ENCODE results near the gene GNL3L.

Gene GNL3L

GRCh38 chrX:54529552-54530356, at the start of gene GNL3L (continued):
- TF ChIP-seq PATZ1 (tag by site-specific recombination; IDR thresholded peaks at IDR 0.05): no peak; the same call in 1 of the 2 replicates
- no peak for TF ChIP-seq ZNF621 (tag by site-specific recombination; IDR thresholded peaks at IDR 0.05)
- TF ChIP-seq IKZF3 (tag by site-specific recombination; IDR thresholded peaks at IDR 0.05): peak; percentile 59
- no peak for TF ChIP-seq ZNF548 (tag by site-specific recombination; IDR thresholded peaks at IDR 0.05)
- TF ChIP-seq ZNF302 (tag by site-specific recombination; IDR thresholded peaks at IDR 0.05; ENCODE audit: low read depth): no peak
- no peak for TF ChIP-seq ZNF138 (tag by site-specific recombination; IDR thresholded peaks at IDR 0.05; ENCODE audit: borderline replicate concordance)
- no peak for TF ChIP-seq ZNF140 (tag by site-specific recombination; IDR thresholded peaks at IDR 0.05)
- no peak for TF ChIP-seq ZNF624 (tag by site-specific recombination; IDR thresholded peaks at IDR 0.05)
- TF ChIP-seq ZNF202 (tag by site-specific recombination; IDR thresholded peaks at IDR 0.05; ENCODE audit: borderline replicate concordance): no peak
- TF ChIP-seq ZNF792 (tag by site-specific recombination; IDR thresholded peaks at IDR 0.05): no peak
- TF ChIP-seq ZEB2 (tag by site-specific recombination; IDR thresholded peaks at IDR 0.05): peak; percentile 43; the same call in 1 of the 2 replicates
- TF ChIP-seq ZNF677 (tag by site-specific recombination; IDR thresholded peaks at IDR 0.05): no peak
- peak; percentile 12; the same call in 1 of the 2 replicates for TF ChIP-seq ZBTB17 (tag by site-specific recombination; IDR thresholded peaks at IDR 0.05)
- 0 out of 2 replicates have a peak, but pooled peaks have one; percentile 37 for TF ChIP-seq ZNF561 (tag by site-specific recombination; IDR thresholded peaks at IDR 0.05; ENCODE audit: borderline replicate concordance)
- TF ChIP-seq YY2 (tag by site-specific recombination; IDR thresholded peaks at IDR 0.05): peak; percentile 84
- no peak for TF ChIP-seq ZNF37A (tag by site-specific recombination; IDR thresholded peaks at IDR 0.05)
- TF ChIP-seq ZFHX2 (tag by site-specific recombination; conservative IDR thresholded peaks at IDR 0.05): peak; percentile 63
- peak; percentile 52; the same call in 1 of the 2 replicates for TF ChIP-seq KLF8 (tag by site-specific recombination; IDR thresholded peaks at IDR 0.05)
- TF ChIP-seq ZSCAN18 (tag by site-specific recombination; IDR thresholded peaks at IDR 0.05): no peak
- no peak for TF ChIP-seq ZNF16 (tag by site-specific recombination; IDR thresholded peaks at IDR 0.05; ENCODE audit: low read depth)
- TF ChIP-seq ZNF354C (tag by site-specific recombination; IDR thresholded peaks at IDR 0.05; ENCODE audit: borderline replicate concordance, low read depth): no peak
- TF ChIP-seq ZNF518A (tag by site-specific recombination; conservative IDR thresholded peaks at IDR 0.05; ENCODE audit: low read depth): peak; percentile 49
- TF ChIP-seq HOXA7 (CRISPR knock-in tag; IDR thresholded peaks at IDR 0.05; ENCODE audit: borderline replicate concordance): no peak
- TF ChIP-seq ZNF664 (tag by site-specific recombination; IDR thresholded peaks at IDR 0.05): no peak
- TF ChIP-seq ZNF214 (tag by site-specific recombination; IDR thresholded peaks at IDR 0.05; ENCODE audit: borderline replicate concordance): no peak
- TF ChIP-seq GLIS1 (tag by site-specific recombination; IDR thresholded peaks at IDR 0.05): no peak
- TF ChIP-seq ATF2 (tag by site-specific recombination; IDR thresholded peaks at IDR 0.05; ENCODE audit: low read depth): no peak
- peak; percentile 83 for TF ChIP-seq ZNF600 (tag by site-specific recombination; IDR thresholded peaks at IDR 0.05)
- TF ChIP-seq MEIS1 (CRISPR knock-in tag; IDR thresholded peaks at IDR 0.05; ENCODE audit: borderline replicate concordance): no peak
